ENCODE results near the gene TCERG1.

TCERG1 gene

GRCh38 chr5:146457431-146457830 lies 10.3 kb downstream of the TCERG1 start:
- no peak for DNase-seq (ENCODE audit: low read depth in 2 of 2)

- DNase-seq (ENCODE audit: low read depth in 2 of 2): no peak
Measured at GRCh38 chr5:146458894-146459293, 11.8 kb downstream of the TCERG1 start.

GRCh38 chr5:146461319-146461718 lies 14.2 kb downstream of the TCERG1 start:
- no peak for DNase-seq (ENCODE audit: low read depth in 2 of 2)

DNA sequence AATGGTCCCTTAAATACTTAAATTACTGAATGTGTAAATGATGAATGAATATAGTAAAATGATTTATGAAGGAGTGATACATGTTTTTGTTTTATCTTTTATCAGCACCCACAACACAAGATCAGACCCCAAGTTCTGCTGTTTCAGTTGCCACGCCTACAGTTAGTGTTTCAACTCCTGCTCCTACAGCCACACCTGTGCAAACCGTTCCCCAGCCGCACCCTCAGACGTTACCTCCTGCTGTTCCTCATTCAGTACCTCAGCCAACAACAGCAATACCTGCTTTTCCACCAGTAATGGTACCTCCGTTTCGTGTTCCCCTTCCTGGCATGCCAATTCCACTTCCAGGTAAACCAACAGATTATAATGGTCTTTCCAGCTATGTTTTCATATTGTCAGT lies 16.3 kb downstream of the TCERG1 start:
- DNase-seq (ENCODE audit: low read depth in 2 of 2): no peak

DNA sequence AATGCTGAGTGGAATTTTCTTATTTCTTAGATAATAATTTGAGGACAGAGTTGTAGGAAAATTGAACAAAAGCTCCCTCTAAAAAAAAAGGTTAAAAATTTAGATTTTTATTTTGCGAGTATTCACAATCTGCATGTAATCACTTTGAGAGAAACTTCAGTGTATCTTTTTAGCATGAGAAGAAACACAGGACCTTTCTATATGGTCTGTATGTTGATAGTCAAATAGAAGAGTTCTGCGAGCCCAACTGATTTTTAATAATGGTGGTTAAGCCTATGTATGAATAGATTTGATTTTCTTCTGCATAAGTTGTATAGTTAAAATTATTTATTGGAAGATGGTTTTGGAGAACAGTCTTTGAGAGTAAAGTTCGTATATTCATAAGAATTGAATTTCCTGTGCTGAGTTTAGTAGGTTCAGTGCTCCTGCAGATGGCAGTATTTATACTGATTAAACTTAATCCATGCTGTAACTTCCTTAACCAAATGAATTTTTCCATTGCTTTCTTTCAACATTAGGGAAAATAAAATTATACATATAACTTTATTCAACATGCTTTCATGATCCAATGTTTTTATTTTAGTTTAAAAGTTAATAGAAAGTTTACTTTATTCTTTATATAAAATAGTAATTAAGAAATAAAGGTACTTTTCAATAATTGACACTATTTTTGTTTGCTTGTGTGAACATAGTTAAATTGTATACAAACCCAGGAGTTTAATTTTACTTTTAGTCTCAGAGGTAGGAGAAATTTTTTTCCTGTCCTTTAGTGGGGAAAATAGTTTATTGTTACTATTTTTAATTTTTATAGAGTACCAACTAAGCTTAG lies 19.6 kb downstream of the TCERG1 start:
- DNase-seq (ENCODE audit: low read depth in 2 of 2): no peak

DNA sequence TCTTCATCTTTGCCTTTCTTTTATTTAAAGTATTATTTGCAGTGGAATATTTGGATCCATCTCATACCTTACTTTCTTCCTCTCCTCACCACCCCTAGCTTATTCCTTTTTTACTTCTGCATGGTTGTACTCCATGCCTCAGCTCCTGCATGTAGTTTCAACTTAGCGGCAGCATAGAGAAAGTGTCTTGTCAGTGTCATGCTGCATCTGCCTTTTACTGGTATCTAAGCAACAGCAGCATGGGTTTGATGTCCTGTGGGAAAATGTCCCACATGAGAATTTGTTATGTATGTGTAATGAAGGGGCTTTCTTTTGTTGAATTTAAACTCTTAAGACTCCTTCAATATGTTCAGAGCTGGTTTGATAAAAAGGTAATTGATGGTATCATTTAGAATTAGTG lies 20.6 kb downstream of the TCERG1 start:
- DNase-seq (ENCODE audit: low read depth in 2 of 2): no peak

GRCh38 chr5:146474065-146474464 lies 26.9 kb downstream of the TCERG1 start:
- DNase-seq (ENCODE audit: low read depth in 2 of 2): no peak

DNA sequence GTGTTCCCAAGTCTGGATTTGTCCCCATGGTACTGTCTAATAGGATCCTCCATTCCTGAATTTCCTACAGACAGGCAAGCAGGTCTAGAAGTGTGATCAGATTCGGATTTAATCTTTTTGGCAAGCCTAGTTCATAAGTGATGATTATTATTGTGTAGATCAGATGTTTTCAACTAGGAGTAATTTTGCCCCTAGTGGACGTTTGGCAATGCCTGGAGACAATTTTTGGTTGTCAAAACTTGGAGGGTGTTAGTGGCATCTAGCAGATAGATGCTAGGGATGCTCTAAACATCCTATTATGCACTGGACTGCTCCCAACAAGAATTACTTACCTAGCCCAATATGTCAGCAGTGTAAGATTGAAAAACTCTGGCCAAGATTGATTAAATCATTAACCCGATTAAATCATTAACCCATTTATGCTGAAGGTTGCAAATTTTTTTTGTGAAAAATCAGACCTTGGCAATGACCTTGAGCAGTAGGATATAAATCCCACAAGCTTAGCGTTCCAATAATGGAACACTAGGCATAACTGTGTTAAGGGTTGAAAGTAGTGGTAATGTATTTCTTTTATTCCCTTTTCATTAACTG lies 28.2 kb downstream of the TCERG1 start:
- DNase-seq (ENCODE audit: low read depth in 2 of 2): no peak

GRCh38 chr5:146475906-146476305 lies 28.8 kb downstream of the TCERG1 start:
- DNase-seq (ENCODE audit: low read depth in 2 of 2): no peak

GRCh38 chr5:146482775-146483174 lies 35.6 kb downstream of the TCERG1 start:
- no peak for DNase-seq (ENCODE audit: low read depth in 2 of 2)

GRCh38 chr5:146484714-146485391 lies 37.7 kb downstream of the TCERG1 start:
- no peak for DNase-seq (ENCODE audit: low read depth in 2 of 2)

- DNase-seq (ENCODE audit: low read depth in 2 of 2): no peak
Measured at GRCh38 chr5:146490089-146490843, 43.1 kb downstream of the TCERG1 start.

DNA sequence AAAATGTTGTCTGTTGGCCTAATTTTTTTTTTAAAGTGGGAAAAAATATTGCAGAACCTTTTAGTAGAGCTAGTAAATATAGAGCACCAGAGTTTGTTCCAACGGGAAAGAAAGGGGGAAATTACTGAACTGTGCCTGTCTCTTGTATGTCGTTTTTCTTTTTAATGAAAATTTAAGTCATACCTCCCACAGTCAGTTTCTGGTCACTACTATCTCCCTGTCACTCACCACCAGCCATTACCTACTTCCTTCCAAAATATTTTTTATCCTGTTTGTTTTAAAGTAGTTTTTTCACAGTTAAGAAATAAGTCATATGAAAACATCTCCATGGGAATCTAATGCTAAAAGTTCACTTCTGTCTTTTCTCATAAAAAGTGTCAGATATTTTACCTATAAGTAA lies 47.5 kb downstream of the TCERG1 start:
- DNase-seq (ENCODE audit: low read depth in 2 of 2): no peak

DNA sequence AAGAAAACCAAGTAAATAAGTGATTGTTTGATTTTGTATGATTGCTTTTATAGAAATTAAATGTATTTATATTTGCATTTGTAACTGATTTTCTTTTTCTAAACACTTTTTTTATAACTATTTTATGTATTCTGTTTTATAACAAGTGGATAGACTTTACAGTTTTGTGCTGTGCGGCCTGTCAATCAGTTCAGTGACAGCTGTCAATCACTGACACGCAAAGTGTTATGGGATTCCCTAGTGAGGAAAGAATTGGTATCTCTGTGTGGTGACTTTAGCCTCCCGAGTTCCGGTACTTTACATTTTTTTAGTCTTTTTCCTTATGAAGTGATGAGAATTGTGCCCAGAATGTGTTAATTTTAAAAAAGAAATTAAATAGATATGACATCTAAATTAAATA lies 52.5 kb downstream of the TCERG1 start:
- DNase-seq (ENCODE audit: low read depth in 2 of 2): no peak

GRCh38 chr5:146507428-146507827 lies 60.3 kb downstream of the TCERG1 start:
- no peak for DNase-seq (ENCODE audit: low read depth in 2 of 2)

DNA sequence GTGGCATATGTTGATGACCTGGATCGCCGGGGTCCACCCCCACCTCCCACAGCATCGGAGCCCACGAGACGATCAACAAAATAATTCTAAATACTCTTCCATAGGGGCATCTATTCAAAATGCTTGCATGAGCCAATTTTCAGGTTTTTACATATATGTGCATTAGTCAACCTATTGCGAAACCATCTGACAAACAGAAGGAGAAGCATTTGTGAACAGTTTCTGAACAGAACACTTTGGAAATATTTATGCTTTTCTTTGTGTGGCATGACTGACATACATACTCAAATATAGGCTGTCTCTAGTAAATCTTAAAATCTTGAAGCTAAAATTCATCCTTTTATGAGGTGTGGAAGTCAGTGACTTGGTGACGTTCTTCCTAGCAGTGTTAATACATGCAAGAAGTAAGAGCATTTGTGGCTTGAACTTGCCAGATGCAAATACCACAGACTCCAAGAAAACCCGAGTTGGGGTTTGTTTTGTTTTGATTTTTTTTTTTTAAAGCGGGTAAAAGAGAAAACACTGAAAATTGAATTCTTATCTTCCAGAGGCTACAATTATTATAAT lies 63.5 kb downstream of the TCERG1 start:
- DNase-seq (ENCODE audit: low read depth in 2 of 2): no peak

DNA sequence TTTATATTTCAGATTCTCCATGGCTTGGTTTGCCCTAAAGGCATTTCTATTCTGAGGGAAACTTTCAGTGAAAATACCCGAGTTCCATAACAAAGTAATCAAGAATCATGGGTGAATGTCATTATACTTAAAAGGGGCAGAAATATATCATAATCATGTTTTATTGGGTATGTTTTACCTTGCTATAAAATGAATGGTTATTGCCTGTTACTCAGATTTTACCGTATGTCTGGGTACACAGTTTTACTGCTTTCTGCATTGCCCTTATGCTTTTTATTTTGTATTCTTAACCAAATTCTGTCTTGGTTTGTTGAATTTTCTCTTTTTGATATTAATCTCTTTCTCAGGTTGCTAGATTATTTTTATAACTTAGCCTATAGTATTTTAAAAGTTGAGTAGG lies 66.3 kb downstream of the TCERG1 start:
- no peak for DNase-seq (ENCODE audit: low read depth in 2 of 2)

DNA sequence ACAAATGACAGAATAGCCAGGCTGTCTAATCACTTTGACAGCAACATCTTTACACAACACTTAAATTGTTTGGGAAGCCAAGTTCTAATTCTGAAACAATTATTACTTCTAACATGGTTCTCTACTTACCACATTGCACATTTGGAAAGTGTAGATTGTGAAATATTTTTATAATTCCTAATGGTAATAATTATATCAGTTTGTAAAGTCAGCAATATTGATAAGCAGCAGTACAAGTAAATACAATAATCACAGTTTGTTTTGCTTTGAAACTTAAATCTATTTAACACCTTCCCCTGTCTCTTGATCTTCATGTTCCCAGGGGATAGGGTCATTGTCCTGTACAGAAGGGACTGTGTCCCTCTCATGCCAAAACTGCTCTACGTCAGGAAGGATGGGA lies 67.4 kb downstream of the TCERG1 start:
- no peak for DNase-seq (ENCODE audit: low read depth in 2 of 2)

- DNase-seq (ENCODE audit: low read depth in 2 of 2): no peak
Measured at GRCh38 chr5:146515473-146516150, 68.5 kb downstream of the TCERG1 start.

DNA sequence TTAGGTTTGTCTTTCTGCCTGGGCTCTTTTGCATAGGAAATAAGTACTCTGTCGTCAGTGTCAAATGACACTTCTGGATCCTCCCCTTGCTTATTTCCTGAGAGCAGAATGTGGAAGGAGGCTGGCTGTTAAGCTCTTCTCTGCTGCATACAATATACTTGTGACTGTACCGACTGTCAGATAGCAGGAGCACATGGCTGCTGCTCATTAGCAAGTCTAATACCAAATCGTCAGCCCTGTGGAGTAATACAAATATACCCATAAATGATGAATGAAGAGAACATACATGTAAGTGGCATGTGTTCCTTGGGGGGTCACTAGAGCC lies 69.0 kb downstream of the TCERG1 start, which contains the start of gene GPR151:
Gene GPR151, minus strand, starts transcription at position 40 of the 325 bp plus-strand sequence. CDS start 77 bp downstream, outside the sequence.
- no peak for DNase-seq (ENCODE audit: low read depth in 2 of 2)

- DNase-seq (ENCODE audit: low read depth in 2 of 2): no peak
Measured at GRCh38 chr5:146519554-146519953, 72.4 kb downstream of the TCERG1 start.

Data from stimulated activated CD8-positive, alpha-beta memory T cell treated with anti-CD3 and anti-CD28 coated beads, Interleukin-15, amount 100 ng/mL, for 48 hours (primary cell).